Liver (tissue), 9 donors: ENCODE measurements around the gene METTL4. TPM values are rescaled to one million over a fixed set of nuclear protein-coding genes. Genes with fewer than 3 reads are reported as not detected.

ENCODE experiments used
- DNase-seq: peaks from one replicate; pipeline ENCODE4 v3.0.0-alpha.2; 2017; ENCODE audit warnings: low spot score
- H3K27ac ChIP-seq, 2 donors: one replicate each; pipeline ENCODE4 v1.7.0; 2013; ENCODE audit warnings: inconsistent platforms in 2 of 2, low read length in 2 of 2, control low read depth in 1 of 2, low read depth in 1 of 2, mild to moderate bottlenecking in 1 of 2
- H3K27me3 ChIP-seq, 4 donors: one replicate each; pipeline versions ENCODE4 v1.6.1 to v1.7.0; 2013; ENCODE audit warnings: low read length in 3 of 4, inconsistent platforms in 1 of 4, mild to moderate bottlenecking in 1 of 4, moderate library complexity in 1 of 4; ENCODE audit not compliant: control insufficient read depth in 4 of 4, insufficient read depth in 4 of 4
- H3K36me3 ChIP-seq, 4 donors: one replicate each; pipeline versions ENCODE4 v1.6.1 to v1.7.0; 2013; ENCODE audit warnings: low read length in 3 of 4, mild to moderate bottlenecking in 3 of 4, low read depth in 1 of 4, moderate library complexity in 1 of 4; ENCODE audit not compliant: control insufficient read depth in 4 of 4, insufficient read depth in 3 of 4
- H3K4me1 ChIP-seq, 4 donors: one replicate each; pipeline versions ENCODE4 v1.6.1 to v1.7.0; 2013; ENCODE audit warnings: low read length in 3 of 4, mild to moderate bottlenecking in 3 of 4, moderate library complexity in 1 of 4; ENCODE audit not compliant: control insufficient read depth in 4 of 4, insufficient read depth in 4 of 4
- H3K4me3 ChIP-seq, 3 donors: one replicate each; pipeline versions ENCODE4 v1.6.1 to v1.7.0; 2013; ENCODE audit warnings: low read length in 3 of 3, control low read depth in 1 of 3, low read depth in 1 of 3, mild to moderate bottlenecking in 1 of 3
- H3K9ac ChIP-seq, 2 donors: one replicate each; pipeline ENCODE4 v1.7.0; 2013; ENCODE audit warnings: low read length in 2 of 2, mild to moderate bottlenecking in 2 of 2, moderate library complexity in 2 of 2, control low read depth in 1 of 2, low read depth in 1 of 2
- H3K9me3 ChIP-seq, 4 donors: one replicate each; pipeline versions ENCODE4 v1.6.1 to v1.7.0; 2013; ENCODE audit warnings: low read length in 3 of 4; ENCODE audit not compliant: control insufficient read depth in 4 of 4
- ATF3 ChIP-seq: IDR thresholded peaks from 2 replicates; pipeline ENCODE4 v1.6.1; 2016; ENCODE audit warnings: antibody characterized with exemption
- CTCF ChIP-seq: fragments of 150-350 bp; IDR thresholded peaks from 2 replicates; pipeline ENCODE4 v1.5.1; 2017; ENCODE audit warnings: improper control_type of control experiment, low read depth, low read length; ENCODE audit not compliant: missing input control
- EGR1 ChIP-seq, 2 donors: IDR thresholded peaks; 2 replicates each; pipeline ENCODE4 v1.6.1; 2016 to 2018; ENCODE audit warnings: antibody characterized with exemption in 2 of 2, low read depth in 2 of 2
- FOXA1 ChIP-seq: IDR thresholded peaks from 2 replicates; pipeline ENCODE4 v1.6.1; 2016; ENCODE audit warnings: antibody characterized with exemption
- FOXA2 ChIP-seq: IDR thresholded peaks from 2 replicates; pipeline ENCODE4 v1.6.1; 2016; ENCODE audit warnings: antibody characterized with exemption
- GABPA ChIP-seq, 2 donors: IDR thresholded peaks in 1 of 2; conservative IDR thresholded peaks in 1 of 2; 2 replicates each; pipeline ENCODE4 v1.6.1; 2016; ENCODE audit warnings: antibody characterized with exemption in 2 of 2, mild to moderate bottlenecking in 1 of 2, moderate library complexity in 1 of 2
- HNF4A ChIP-seq, 2 donors: conservative IDR thresholded peaks; 2 replicates each; pipeline ENCODE4 v1.6.1; 2016; ENCODE audit warnings: antibody characterized with exemption in 2 of 2, mild to moderate bottlenecking in 2 of 2
- HNF4G ChIP-seq: IDR thresholded peaks from 2 replicates; pipeline ENCODE4 v1.6.1; 2016; ENCODE audit warnings: antibody characterized with exemption
- JUND ChIP-seq, 2 donors: IDR thresholded peaks; 2 replicates each; pipeline ENCODE4 v1.6.1; 2016; ENCODE audit warnings: antibody characterized with exemption in 2 of 2
- MAX ChIP-seq: IDR thresholded peaks from 2 replicates; pipeline ENCODE4 v1.6.1; 2016; ENCODE audit warnings: antibody characterized with exemption
- NR2F2 ChIP-seq: IDR thresholded peaks from 2 replicates; pipeline ENCODE4 v1.6.1; 2016; ENCODE audit warnings: antibody characterized with exemption
- RAD21 ChIP-seq, 2 donors: IDR thresholded peaks; 2 replicates each; pipeline ENCODE4 v1.6.1; 2016; ENCODE audit warnings: antibody characterized with exemption in 2 of 2, mild to moderate bottlenecking in 2 of 2
- REST ChIP-seq: IDR thresholded peaks from 2 replicates; pipeline ENCODE4 v1.6.1; 2016; ENCODE audit warnings: antibody characterized with exemption, mild to moderate bottlenecking
- RXRA ChIP-seq, 2 donors: IDR thresholded peaks; 2 replicates each; pipeline ENCODE4 v1.6.1; 2017 to 2018; ENCODE audit warnings: antibody characterized with exemption in 2 of 2, mild to moderate bottlenecking in 1 of 2
- SP1 ChIP-seq: IDR thresholded peaks from 2 replicates; pipeline ENCODE4 v1.6.1; 2018; ENCODE audit warnings: antibody characterized with exemption, mild to moderate bottlenecking
- TAF1 ChIP-seq: conservative IDR thresholded peaks from 2 replicates; pipeline ENCODE4 v1.6.1; 2016; ENCODE audit warnings: antibody characterized with exemption, mild to moderate bottlenecking
- YY1 ChIP-seq: IDR thresholded peaks from 2 replicates; pipeline ENCODE4 v1.6.1; 2016; ENCODE audit warnings: antibody characterized with exemption, mild to moderate bottlenecking
- ZBTB33 ChIP-seq: IDR thresholded peaks from 2 replicates; pipeline ENCODE4 v1.6.1; 2016; ENCODE audit warnings: antibody characterized with exemption
- WGBS: extraction: QIAGEN DNeasy Blood & Tissue Kit; methylation state at CpG from one replicate; pipeline ENCODE4 v1.1.7; 2013; 5-methylcytosine and 5-hydroxymethylcytosine counted together
- polyA plus RNA-seq, 2 donors: library from polyadenylated mRNA; stranded (reverse) in 1 of 2; unstranded in 1 of 2; fragments of 200-250 nt in 1 of 2; fragments of >200 nt in 1 of 2; fragmentation: Nextera tagmentation in 1 of 2; extraction: Ambion mirVana in 1 of 2; gene quantifications; one replicate each; pipeline versions ENCODE4 v1.2.1 to v1.2.3, GENCODE V29; 2013 to 2015
- total RNA-seq, 2 donors: library from RNA; depleted of rRNA; stranded (reverse); fragments of >200 nt; gene quantifications; one replicate each; pipeline ENCODE4 v1.2.3, GENCODE V29; 2014
- donor health status: healthy.
- donor health status: healthy.
- donor health status: healthy.
- donor health status: healthy.
- donor health status: healthy.

Gene METTL4
- total and polyA plus RNA-seq, 4 donors: 1.9 to 13.9 (median 3.5) TPM

- no peak for TF ChIP-seq CTCF
- TF ChIP-seq GABPA (IDR thresholded peaks at IDR 0.05 in 1 of 2, conservative IDR thresholded peaks at IDR 0.05 in 1 of 2): no peak
- no peak for TF ChIP-seq RAD21 (IDR thresholded peaks at IDR 0.05)
- no peak for TF ChIP-seq ZBTB33
- no peaks in the 10 kb centered on the region for H3K27me3 ChIP-seq
- H3K9ac ChIP-seq: no peak overlapping the region
- no peak overlapping the region for H3K4me3 ChIP-seq
- 68% methylated on average over 3 of the region's 3 CpGs for WGBS
- H3K4me1 ChIP-seq: no peaks in the 10 kb centered on the region
- H3K27ac ChIP-seq: no peak overlapping the region
- H3K9me3 ChIP-seq: no peaks in the 10 kb centered on the region
- no peaks in the 10 kb centered on the region for H3K36me3 ChIP-seq
- DNase-seq: no peak
Measured at GRCh38 chr18:2511451-2511850, 59.9 kb downstream of the METTL4 start.

GRCh38 chr18:2510416-2510815 lies 60.9 kb downstream of the METTL4 start:
- TF ChIP-seq ZBTB33 (no peak), SP1 (no peak), HNF4A (conservative IDR thresholded peaks at IDR 0.05) (no peak), REST (no peak), YY1 (no peak), GABPA (IDR thresholded peaks at IDR 0.05 in 1 of 2, conservative IDR thresholded peaks at IDR 0.05 in 1 of 2) (no peak), CTCF (no peak), EGR1 (IDR thresholded peaks at IDR 0.05; ENCODE audit: low read depth in 2 of 2) (no peak), ATF3 (no peak), TAF1 (no peak), JUND (IDR thresholded peaks at IDR 0.05) (no peak), MAX (no peak), HNF4G (no peak), RAD21 (IDR thresholded peaks at IDR 0.05) (no peak), FOXA2 (no peak), NR2F2 (no peak), FOXA1 (no peak), RXRA (IDR thresholded peaks at IDR 0.05) (no peak)
- Histone ChIP-seq H3K27ac (no peak overlapping the region), H3K36me3 (no peaks in the 10 kb centered on the region), H3K9me3 (no peaks in the 10 kb centered on the region), H3K9ac (no peak overlapping the region), H3K4me1 (no peaks in the 10 kb centered on the region), H3K27me3 (no peaks in the 10 kb centered on the region), H3K4me3 (no peak overlapping the region)
- 94% methylated on average over 6 of the region's 6 CpGs for WGBS
- DNase-seq: no peak
